K562 (cell line): ENCODE data around the gene ZMYND19. TPM values are rescaled to one million over a fixed set of nuclear protein-coding genes. Genes with fewer than 3 reads are reported as not detected.

Experiments used
- CREM ChIP-seq: IDR thresholded peaks from 2 replicates; pipeline ENCODE4 v1.6.1; 2014; ENCODE audit warnings: antibody characterized with exemption, low read depth
- FOXA3 ChIP-seq, 2 experiments: fragments of 450-650 bp in 1 of 2; sonication (generic) in 1 of 2; formaldehyde crosslinking; IDR thresholded peaks in 1 of 2; conservative IDR thresholded peaks in 1 of 2; 2 replicates each; pipeline versions ENCODE4 v1.4.0 to v1.8.0; 2020 to 2022; ENCODE audit warnings: mild to moderate bottlenecking in 2 of 2, missing genetic modification reagents in 1 of 2
- KLF1 ChIP-seq: fragments of 450-650 bp; IDR thresholded peaks from 2 replicates; pipeline ENCODE4 v1.6.1; 2016; ENCODE audit warnings: missing genetic modification characterization, missing compliant biosample characterization
- MCM3 ChIP-seq: fragments of 450-650 bp; IDR thresholded peaks from 2 replicates; pipeline ENCODE4 v1.6.1; 2016
- MXI1 ChIP-seq: IDR thresholded peaks from 2 replicates; pipeline ENCODE4 v1.6.1; 2011; ENCODE audit warnings: low read depth, mild to moderate bottlenecking, improper control_type of control experiment, low read length
- MYC ChIP-seq, 2 experiments: fragments of 250-450 bp in 1 of 2; sonication (Bioruptor Pico) in 1 of 2; IDR thresholded peaks; 2 replicates each; pipeline versions ENCODE4 v1.5.1 to v1.6.1; 2012 to 2021; ENCODE audit warnings: low read depth in 2 of 2, borderline replicate concordance in 1 of 2, improper control_type of control experiment in 1 of 2, low read length in 1 of 2, mild to moderate bottlenecking in 1 of 2, moderate library complexity in 1 of 2
- TCF7 ChIP-seq: sonication (generic); IDR thresholded peaks from 2 replicates; pipeline ENCODE4 v1.6.1; 2016; ENCODE audit warnings: antibody characterized with exemption, borderline replicate concordance
- polyA plus RNA-seq, 8 experiments: library from polyadenylated mRNA; depleted of rRNA in 4 of 8; stranded (reverse) in 5 of 8; unstranded in 3 of 8; fragments of >200 nt; fragmentation: Nextera tagmentation in 2 of 8; fragmentation: Illumina TruSeq in 1 of 8; extraction: Ambion mirVana in 2 of 8; extraction: Trizol in 1 of 8; gene quantifications; 2 replicates each; pipeline versions ENCODE4 v1.2.1 to v1.2.3, GENCODE V29; 2011 to 2014; ENCODE audit warnings: inconsistent platforms in 1 of 8, missing spikeins in 1 of 8
- total RNA-seq, 7 experiments: library from RNA; depleted of rRNA in 6 of 7; stranded (reverse); fragments of >200 nt in 6 of 7; fragmentation: Illumina TruSeq in 2 of 7; extraction: Trizol in 2 of 7; gene quantifications; 2 replicates each; pipeline versions ENCODE4 v1.2.1 to v1.2.3, GENCODE V29; 2011 to 2021; ENCODE audit warnings: low replicate concordance in 1 of 7
- TF ChIP-seq, protein P1 (sequence below), 2 experiments: fragments of 450-650 bp in 1 of 2; sonication (generic) in 1 of 2; formaldehyde crosslinking in 1 of 2; IDR thresholded peaks; 2 replicates each; pipeline versions ENCODE4 v1.7.1 to v1.9.0; 2016 to 2022; ENCODE audit warnings: inconsistent platforms in 1 of 2, mild to moderate bottlenecking in 1 of 2, missing genetic modification reagents in 1 of 2
- TF ChIP-seq, protein P2 (sequence below): fragments of 200-800 bp; sonication (Bioruptor generic); IDR thresholded peaks from 2 replicates; pipeline ENCODE4 v1.6.1; 2016; ENCODE audit warnings: missing genetic modification characterization, missing compliant biosample characterization
- TF ChIP-seq, protein P3 (sequence below): fragments of 200-800 bp; sonication (Bioruptor generic); IDR thresholded peaks from 2 replicates; pipeline ENCODE4 v1.6.1; 2017; ENCODE audit warnings: missing genetic modification characterization, missing compliant biosample characterization

ZMYND19 gene
- total and polyA plus RNA-seq, 9 of the 15 experiments (the other 6 are each of a cell fraction or from before 2014, with no cell fraction given): 1.0 to 86.7 (median 44.0) TPM

DNA sequence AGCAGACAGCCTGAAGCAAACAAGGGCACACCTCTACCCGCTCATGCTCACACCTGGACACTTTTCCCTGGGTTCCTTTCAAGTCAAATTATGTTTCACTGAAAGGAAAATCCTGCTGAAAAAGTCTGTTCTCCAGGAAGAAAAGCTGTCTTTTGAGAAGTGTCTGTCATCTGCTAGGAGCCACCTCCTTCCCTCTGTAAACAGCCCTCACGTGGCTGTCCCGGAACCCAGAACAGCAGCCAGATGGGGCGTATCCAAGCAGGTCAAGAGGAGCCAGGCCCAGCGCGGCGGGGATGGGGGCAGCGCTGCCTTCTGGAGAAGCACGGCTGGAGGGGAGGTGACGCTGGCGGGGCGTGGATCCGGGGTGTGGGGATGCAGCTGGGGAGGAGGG lies 40.1 kb downstream of the ZMYND19 start, which contains the start of gene PNPLA7 (continued):
- TF ChIP-seq, protein P1, sequence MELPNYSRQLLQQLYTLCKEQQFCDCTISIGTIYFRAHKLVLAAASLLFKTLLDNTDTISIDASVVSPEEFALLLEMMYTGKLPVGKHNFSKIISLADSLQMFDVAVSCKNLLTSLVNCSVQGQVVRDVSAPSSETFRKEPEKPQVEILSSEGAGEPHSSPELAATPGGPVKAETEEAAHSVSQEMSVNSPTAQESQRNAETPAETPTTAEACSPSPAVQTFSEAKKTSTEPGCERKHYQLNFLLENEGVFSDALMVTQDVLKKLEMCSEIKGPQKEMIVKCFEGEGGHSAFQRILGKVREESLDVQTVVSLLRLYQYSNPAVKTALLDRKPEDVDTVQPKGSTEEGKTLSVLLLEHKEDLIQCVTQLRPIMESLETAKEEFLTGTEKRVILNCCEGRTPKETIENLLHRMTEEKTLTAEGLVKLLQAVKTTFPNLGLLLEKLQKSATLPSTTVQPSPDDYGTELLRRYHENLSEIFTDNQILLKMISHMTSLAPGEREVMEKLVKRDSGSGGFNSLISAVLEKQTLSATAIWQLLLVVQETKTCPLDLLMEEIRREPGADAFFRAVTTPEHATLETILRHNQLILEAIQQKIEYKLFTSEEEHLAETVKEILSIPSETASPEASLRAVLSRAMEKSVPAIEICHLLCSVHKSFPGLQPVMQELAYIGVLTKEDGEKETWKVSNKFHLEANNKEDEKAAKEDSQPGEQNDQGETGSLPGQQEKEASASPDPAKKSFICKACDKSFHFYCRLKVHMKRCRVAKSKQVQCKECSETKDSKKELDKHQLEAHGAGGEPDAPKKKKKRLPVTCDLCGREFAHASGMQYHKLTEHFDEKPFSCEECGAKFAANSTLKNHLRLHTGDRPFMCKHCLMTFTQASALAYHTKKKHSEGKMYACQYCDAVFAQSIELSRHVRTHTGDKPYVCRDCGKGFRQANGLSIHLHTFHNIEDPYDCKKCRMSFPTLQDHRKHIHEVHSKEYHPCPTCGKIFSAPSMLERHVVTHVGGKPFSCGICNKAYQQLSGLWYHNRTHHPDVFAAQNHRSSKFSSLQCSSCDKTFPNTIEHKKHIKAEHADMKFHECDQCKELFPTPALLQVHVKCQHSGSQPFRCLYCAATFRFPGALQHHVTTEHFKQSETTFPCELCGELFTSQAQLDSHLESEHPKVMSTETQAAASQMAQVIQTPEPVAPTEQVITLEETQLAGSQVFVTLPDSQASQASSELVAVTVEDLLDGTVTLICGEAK (IDR thresholded peaks at IDR 0.05): no peak
- TF ChIP-seq, protein P1 (CRISPR knock-in tag; IDR thresholded peaks at IDR 0.05): no peak
- TF ChIP-seq CREM: 0 out of 2 replicates have a peak, but pooled peaks have one; percentile 13
- no peak for TF ChIP-seq MCM3
- peak; percentile 79; the same call in 1 of the 2 replicates for TF ChIP-seq MXI1
- TF ChIP-seq TCF7: no peak
- TF ChIP-seq, protein P2, sequence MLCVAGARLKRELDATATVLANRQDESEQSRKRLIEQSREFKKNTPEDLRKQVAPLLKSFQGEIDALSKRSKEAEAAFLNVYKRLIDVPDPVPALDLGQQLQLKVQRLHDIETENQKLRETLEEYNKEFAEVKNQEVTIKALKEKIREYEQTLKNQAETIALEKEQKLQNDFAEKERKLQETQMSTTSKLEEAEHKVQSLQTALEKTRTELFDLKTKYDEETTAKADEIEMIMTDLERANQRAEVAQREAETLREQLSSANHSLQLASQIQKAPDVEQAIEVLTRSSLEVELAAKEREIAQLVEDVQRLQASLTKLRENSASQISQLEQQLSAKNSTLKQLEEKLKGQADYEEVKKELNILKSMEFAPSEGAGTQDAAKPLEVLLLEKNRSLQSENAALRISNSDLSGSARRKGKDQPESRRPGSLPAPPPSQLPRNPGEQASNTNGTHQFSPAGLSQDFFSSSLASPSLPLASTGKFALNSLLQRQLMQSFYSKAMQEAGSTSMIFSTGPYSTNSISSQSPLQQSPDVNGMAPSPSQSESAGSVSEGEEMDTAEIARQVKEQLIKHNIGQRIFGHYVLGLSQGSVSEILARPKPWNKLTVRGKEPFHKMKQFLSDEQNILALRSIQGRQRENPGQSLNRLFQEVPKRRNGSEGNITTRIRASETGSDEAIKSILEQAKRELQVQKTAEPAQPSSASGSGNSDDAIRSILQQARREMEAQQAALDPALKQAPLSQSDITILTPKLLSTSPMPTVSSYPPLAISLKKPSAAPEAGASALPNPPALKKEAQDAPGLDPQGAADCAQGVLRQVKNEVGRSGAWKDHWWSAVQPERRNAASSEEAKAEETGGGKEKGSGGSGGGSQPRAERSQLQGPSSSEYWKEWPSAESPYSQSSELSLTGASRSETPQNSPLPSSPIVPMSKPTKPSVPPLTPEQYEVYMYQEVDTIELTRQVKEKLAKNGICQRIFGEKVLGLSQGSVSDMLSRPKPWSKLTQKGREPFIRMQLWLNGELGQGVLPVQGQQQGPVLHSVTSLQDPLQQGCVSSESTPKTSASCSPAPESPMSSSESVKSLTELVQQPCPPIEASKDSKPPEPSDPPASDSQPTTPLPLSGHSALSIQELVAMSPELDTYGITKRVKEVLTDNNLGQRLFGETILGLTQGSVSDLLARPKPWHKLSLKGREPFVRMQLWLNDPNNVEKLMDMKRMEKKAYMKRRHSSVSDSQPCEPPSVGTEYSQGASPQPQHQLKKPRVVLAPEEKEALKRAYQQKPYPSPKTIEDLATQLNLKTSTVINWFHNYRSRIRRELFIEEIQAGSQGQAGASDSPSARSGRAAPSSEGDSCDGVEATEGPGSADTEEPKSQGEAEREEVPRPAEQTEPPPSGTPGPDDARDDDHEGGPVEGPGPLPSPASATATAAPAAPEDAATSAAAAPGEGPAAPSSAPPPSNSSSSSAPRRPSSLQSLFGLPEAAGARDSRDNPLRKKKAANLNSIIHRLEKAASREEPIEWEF (CRISPR knock-in tag): no peak
- peak; percentile 77 for TF ChIP-seq MYC (IDR thresholded peaks at IDR 0.05; ENCODE audit: low read depth, low read length)
- TF ChIP-seq MYC (CRISPR knock-in tag; IDR thresholded peaks at IDR 0.05; ENCODE audit: borderline replicate concordance, low read depth): no peak
- TF ChIP-seq, protein P3, sequence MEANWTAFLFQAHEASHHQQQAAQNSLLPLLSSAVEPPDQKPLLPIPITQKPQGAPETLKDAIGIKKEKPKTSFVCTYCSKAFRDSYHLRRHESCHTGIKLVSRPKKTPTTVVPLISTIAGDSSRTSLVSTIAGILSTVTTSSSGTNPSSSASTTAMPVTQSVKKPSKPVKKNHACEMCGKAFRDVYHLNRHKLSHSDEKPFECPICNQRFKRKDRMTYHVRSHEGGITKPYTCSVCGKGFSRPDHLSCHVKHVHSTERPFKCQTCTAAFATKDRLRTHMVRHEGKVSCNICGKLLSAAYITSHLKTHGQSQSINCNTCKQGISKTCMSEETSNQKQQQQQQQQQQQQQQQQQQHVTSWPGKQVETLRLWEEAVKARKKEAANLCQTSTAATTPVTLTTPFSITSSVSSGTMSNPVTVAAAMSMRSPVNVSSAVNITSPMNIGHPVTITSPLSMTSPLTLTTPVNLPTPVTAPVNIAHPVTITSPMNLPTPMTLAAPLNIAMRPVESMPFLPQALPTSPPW (CRISPR knock-in tag): 0 out of 2 replicates have a peak, but pooled peaks have one; percentile 36
- TF ChIP-seq KLF1 (tag): no peak
- peak; percentile 91 to 98 for TF ChIP-seq FOXA3 (CRISPR knock-in tag; conservative IDR thresholded peaks at IDR 0.05 in 1 of 2, IDR thresholded peaks at IDR 0.05 in 1 of 2)
